A549 (cell line): ENCODE results near the gene RAD18.

Experiments
- CEBPB ChIP-seq, 2 experiments: fragments of >200 bp in 1 of 2; sonication (Bioruptor Twin) in 1 of 2; formaldehyde crosslinking in 1 of 2; IDR thresholded peaks; 2 replicates each; pipeline ENCODE4 v1.6.1; 2012 to 2016
- EP300 ChIP-seq, 2 experiments: fragments of >200 bp; sonication (Bioruptor Twin); formaldehyde crosslinking; IDR thresholded peaks; 2 replicates in 1 of 2; 3 replicates in 1 of 2; pipeline ENCODE4 v1.6.1; 2016 to 2017
- HDAC2 ChIP-seq: fragments of 200-600 bp; sonication (generic); IDR thresholded peaks from 2 replicates; pipeline ENCODE4 v1.6.1; 2016
- MAZ ChIP-seq: fragments of 150-350 bp; IDR thresholded peaks from 2 replicates; pipeline ENCODE4 v1.6.1; 2014; ENCODE audit warnings: antibody characterized with exemption, low read depth, low read length, borderline replicate concordance
- NFE2L2 ChIP-seq: fragments of 150-350 bp; conservative IDR thresholded peaks from 2 replicates; pipeline ENCODE4 v1.6.1; 2014; ENCODE audit warnings: low read length
- NPAS2 ChIP-seq: fragments of 250-450 bp; sonication (Bioruptor Pico); IDR thresholded peaks from 2 replicates; pipeline ENCODE4 v1.8.0; 2022; ENCODE audit warnings: mild to moderate bottlenecking, moderate library complexity, borderline replicate concordance
- POLR2A ChIP-seq: IDR thresholded peaks from 2 replicates; pipeline ENCODE4 v1.6.1; 2012; ENCODE audit warnings: mild to moderate bottlenecking, low read length
- RFX5 ChIP-seq: fragments of 450-650 bp; IDR thresholded peaks from 2 replicates; pipeline ENCODE4 v1.7.1; 2014; ENCODE audit warnings: antibody characterized with exemption, mild to moderate bottlenecking, moderate library complexity
- TF ChIP-seq, protein P1 (sequence below): IDR thresholded peaks from 2 replicates; pipeline ENCODE4 v1.6.1; 2012
- TF ChIP-seq, protein P2 (sequence below): fragments of 200-600 bp; sonication (generic); IDR thresholded peaks from 2 replicates; pipeline ENCODE4 v1.6.1; 2016; ENCODE audit warnings: antibody characterized with exemption, mild to moderate bottlenecking, moderate library complexity
- TF ChIP-seq, protein P3 (sequence below): fragments of >200 bp; sonication (Bioruptor Twin); formaldehyde crosslinking; IDR thresholded peaks from 3 replicates; pipeline ENCODE4 v1.5.1; 2016
- TF ChIP-seq, protein P4 (sequence below): fragments of 250-450 bp; sonication (Bioruptor Pico); IDR thresholded peaks from 2 replicates; pipeline ENCODE4 v1.5.0; 2021; ENCODE audit warnings: mild to moderate bottlenecking, moderate library complexity, borderline replicate concordance

DNA sequence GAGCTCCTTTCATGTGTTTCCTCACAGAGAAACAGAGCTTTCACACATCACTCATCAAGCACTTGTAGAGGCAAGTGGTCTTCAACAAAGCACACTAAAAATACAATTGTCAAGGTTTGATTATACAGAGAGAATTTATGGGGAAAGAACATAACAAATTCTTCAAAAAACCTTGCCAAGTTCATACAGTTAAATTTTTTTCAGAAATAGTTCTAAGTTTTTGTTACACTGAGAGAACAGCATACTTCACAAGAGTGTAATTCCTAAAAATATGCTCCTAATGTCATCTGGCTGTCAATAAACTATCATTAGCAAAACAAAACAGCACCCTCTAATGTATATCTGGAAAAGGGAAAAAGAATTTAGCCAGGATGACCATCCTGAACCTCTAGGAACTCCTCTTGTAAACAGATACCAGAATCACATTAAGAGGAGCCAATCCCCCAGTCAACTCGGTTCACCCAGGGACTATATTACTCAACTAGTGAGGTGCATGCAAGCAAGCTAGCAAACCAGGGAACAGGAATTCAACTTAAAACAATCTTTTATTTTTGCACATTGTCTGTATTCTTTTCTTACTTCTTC is 63.3 kb downstream of the RAD18 start:
- TF ChIP-seq, protein P1, sequence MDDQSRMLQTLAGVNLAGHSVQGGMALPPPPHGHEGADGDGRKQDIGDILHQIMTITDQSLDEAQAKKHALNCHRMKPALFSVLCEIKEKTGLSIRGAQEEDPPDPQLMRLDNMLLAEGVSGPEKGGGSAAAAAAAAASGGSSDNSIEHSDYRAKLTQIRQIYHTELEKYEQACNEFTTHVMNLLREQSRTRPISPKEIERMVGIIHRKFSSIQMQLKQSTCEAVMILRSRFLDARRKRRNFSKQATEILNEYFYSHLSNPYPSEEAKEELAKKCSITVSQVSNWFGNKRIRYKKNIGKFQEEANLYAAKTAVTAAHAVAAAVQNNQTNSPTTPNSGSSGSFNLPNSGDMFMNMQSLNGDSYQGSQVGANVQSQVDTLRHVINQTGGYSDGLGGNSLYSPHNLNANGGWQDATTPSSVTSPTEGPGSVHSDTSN = no peak
- TF ChIP-seq EP300 (IDR thresholded peaks at IDR 0.05) (no peak), POLR2A (no peak), CEBPB (IDR thresholded peaks at IDR 0.05) (no peak), NFE2L2 (no peak), MAZ (no peak), RFX5 (no peak), NPAS2 (CRISPR knock-in tag) (no peak), HDAC2 (no peak)
- TF ChIP-seq, protein P2, sequence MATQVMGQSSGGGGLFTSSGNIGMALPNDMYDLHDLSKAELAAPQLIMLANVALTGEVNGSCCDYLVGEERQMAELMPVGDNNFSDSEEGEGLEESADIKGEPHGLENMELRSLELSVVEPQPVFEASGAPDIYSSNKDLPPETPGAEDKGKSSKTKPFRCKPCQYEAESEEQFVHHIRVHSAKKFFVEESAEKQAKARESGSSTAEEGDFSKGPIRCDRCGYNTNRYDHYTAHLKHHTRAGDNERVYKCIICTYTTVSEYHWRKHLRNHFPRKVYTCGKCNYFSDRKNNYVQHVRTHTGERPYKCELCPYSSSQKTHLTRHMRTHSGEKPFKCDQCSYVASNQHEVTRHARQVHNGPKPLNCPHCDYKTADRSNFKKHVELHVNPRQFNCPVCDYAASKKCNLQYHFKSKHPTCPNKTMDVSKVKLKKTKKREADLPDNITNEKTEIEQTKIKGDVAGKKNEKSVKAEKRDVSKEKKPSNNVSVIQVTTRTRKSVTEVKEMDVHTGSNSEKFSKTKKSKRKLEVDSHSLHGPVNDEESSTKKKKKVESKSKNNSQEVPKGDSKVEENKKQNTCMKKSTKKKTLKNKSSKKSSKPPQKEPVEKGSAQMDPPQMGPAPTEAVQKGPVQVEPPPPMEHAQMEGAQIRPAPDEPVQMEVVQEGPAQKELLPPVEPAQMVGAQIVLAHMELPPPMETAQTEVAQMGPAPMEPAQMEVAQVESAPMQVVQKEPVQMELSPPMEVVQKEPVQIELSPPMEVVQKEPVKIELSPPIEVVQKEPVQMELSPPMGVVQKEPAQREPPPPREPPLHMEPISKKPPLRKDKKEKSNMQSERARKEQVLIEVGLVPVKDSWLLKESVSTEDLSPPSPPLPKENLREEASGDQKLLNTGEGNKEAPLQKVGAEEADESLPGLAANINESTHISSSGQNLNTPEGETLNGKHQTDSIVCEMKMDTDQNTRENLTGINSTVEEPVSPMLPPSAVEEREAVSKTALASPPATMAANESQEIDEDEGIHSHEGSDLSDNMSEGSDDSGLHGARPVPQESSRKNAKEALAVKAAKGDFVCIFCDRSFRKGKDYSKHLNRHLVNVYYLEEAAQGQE = no peak
- TF ChIP-seq, protein P3, sequence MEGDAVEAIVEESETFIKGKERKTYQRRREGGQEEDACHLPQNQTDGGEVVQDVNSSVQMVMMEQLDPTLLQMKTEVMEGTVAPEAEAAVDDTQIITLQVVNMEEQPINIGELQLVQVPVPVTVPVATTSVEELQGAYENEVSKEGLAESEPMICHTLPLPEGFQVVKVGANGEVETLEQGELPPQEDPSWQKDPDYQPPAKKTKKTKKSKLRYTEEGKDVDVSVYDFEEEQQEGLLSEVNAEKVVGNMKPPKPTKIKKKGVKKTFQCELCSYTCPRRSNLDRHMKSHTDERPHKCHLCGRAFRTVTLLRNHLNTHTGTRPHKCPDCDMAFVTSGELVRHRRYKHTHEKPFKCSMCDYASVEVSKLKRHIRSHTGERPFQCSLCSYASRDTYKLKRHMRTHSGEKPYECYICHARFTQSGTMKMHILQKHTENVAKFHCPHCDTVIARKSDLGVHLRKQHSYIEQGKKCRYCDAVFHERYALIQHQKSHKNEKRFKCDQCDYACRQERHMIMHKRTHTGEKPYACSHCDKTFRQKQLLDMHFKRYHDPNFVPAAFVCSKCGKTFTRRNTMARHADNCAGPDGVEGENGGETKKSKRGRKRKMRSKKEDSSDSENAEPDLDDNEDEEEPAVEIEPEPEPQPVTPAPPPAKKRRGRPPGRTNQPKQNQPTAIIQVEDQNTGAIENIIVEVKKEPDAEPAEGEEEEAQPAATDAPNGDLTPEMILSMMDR = no peak
- TF ChIP-seq, protein P4, sequence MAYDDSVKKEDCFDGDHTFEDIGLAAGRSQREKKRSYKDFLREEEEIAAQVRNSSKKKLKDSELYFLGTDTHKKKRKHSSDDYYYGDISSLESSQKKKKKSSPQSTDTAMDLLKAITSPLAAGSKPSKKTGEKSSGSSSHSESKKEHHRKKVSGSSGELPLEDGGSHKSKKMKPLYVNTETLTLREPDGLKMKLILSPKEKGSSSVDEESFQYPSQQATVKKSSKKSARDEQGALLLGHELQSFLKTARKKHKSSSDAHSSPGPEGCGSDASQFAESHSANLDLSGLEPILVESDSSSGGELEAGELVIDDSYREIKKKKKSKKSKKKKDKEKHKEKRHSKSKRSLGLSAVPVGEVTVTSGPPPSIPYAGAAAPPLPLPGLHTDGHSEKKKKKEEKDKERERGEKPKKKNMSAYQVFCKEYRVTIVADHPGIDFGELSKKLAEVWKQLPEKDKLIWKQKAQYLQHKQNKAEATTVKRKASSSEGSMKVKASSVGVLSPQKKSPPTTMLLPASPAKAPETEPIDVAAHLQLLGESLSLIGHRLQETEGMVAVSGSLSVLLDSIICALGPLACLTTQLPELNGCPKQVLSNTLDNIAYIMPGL = no peak
